CD4-positive, alpha-beta T cell treated with Interleukin-4 for 1 hour (primary cell): ENCODE measurements around the gene CLDN9.
A peak's percentile ranks its signal among the peaks of the same experiment; 100 is the strongest.

ENCODE experiments used
- DNase-seq, 2 donors: peaks; one replicate each; pipeline ENCODE4 v3.0.0-alpha.2; 2020 to 2022

Gene CLDN9

DNA sequence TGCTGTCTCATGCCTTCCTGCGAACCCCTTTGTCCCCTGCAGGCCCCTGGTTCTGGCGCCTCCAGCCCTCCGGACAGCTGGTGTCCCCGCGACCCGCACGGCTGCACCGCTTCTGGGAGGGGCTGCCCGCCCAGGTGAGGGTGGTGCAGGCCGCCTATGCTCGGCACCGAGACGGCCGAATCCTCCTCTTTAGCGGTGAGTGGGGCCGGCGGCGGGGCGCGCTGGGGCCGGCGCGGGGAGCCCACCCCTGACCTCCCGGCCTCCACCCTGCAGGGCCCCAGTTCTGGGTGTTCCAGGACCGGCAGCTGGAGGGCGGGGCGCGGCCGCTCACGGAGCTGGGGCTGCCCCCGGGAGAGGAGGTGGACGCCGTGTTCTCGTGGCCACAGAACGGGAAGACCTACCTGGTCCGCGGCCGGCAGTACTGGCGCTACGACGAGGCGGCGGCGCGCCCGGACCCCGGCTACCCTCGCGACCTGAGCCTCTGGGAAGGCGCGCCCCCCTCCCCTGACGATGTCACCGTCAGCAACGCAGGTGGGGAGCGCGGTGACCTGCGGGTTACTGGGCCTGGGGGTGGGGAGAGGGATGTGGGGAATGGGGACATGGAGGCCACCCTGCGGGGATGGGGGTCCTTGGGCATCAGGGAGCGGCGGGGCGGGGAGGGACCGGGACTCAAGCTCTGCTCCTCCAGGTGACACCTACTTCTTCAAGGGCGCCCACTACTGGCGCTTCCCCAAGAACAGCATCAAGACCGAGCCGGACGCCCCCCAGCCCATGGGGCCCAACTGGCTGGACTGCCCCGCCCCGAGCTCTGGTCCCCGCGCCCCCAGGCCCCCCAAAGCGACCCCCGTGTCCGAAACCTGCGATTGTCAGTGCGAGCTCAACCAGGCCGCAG, 45.7 kb downstream of the CLDN9 start:
- peak; percentile 51 for DNase-seq

DNA sequence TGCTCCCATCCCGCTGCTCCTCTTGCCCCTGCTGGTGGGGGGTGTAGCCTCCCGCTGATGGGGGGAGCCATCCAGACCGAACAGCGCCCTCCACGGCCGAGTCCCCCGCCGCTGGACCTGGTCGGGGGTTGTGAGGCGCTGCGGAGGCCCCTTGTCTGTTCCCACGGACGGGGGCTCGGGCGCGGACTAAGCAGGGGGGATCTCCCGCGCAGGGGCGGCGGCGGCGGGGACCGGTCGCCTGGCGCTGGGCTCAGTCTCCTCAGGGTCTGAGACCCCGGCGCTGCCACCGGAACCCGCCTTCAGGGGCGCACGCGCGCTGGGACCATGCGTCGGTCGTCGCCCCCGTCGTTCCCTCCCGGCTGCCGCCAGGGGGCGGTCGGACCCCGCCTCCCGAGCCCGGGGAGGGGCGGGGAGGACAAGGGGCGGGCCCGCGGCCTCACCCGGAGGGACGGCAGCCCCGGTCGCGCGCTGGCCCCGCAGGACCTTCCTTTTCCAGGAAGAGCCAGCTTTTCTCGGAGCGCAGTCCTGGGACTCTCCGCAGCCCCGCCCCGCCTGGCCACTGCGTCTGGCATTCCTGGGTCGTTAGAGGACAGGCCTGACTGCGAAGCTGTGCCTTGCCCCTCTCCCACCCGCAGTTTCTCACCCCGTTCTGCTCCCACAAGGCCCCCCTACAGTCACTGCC, 46.5 kb downstream of the CLDN9 start:
- peak; percentile 85 to 89 for DNase-seq

DNA sequence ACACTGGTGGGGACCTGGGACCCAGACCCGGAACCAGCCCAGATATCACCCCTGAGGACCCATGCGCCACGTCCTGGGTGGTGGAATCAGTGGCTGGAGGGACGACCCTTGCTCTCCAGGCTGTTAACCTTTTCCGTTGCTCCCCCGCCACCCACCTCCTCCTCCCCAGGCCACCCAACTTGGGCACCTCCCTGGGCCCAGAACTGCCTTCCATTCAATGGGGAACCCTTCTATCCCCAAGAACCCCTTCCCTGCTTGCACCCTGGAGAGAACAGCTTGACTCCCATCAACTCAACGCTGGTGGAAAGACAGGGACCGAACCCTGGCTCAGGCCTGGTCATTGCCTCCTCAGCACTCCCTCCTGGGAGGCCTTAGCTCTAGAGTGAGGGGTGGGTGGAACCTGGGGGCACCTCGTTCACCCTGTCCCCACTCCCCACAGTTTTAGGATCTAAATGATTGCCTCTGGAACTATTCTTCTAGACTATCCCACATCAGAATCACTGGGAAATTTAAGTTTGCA, 47.1 kb downstream of the CLDN9 start:
- DNase-seq, result no peak

DNA sequence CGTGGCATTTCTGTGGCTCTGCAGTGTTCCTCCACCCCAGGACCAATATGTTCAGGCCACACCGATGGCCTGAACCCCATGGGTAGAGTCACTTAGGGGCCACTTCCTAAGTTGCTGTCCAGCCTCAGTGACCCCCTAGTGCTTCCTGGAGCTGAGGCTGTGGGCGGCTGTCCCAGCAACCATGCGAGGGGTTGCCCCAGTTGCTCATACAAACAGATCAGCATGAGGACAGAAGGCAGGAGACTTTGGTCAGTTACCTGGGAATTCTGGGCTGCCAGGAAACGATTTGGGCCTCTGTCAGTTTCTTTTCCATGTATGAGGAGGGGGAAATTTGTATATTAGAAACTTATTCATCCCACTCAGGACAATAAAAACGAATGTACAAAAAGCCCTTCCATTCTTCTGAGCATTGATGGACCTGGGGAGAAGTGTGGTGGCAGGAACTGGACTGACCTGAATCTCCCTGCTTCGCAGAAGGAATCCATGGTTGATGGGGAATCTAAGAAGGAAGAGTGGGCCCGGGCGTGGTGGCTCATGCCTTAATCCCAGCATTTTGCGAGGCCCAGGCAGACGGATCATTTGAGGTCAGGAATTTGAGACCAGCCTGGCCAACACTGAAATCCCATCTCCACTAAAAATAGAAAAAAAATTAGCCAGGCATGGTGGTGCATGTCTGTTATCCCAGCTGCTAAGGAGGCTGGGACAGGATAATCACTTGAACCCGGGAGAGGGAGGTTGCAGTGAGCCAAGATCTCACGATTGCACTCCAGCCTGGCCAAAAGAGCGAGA, 47.8 kb downstream of the CLDN9 start:
- DNase-seq, result no peak

DNA sequence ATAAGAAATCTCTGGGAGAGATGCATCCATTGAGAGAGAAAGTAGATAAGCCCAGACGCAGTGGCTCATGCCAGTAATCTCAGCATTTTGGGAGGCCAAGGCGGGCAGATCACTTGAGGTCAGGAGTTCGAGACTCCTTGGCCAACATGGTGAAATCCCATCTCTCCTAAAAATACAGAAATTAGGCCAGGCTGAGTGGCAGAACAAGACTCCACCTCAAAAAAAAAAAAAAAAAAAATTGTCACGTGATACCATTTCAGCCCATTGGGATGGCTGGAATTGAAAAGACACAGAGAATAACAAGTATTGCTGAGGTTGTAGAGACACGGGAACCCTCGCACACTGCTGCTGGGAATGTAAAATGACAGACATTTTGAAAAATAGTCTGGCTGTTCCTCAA, 49.8 kb downstream of the CLDN9 start:
- no peak for DNase-seq

DNA sequence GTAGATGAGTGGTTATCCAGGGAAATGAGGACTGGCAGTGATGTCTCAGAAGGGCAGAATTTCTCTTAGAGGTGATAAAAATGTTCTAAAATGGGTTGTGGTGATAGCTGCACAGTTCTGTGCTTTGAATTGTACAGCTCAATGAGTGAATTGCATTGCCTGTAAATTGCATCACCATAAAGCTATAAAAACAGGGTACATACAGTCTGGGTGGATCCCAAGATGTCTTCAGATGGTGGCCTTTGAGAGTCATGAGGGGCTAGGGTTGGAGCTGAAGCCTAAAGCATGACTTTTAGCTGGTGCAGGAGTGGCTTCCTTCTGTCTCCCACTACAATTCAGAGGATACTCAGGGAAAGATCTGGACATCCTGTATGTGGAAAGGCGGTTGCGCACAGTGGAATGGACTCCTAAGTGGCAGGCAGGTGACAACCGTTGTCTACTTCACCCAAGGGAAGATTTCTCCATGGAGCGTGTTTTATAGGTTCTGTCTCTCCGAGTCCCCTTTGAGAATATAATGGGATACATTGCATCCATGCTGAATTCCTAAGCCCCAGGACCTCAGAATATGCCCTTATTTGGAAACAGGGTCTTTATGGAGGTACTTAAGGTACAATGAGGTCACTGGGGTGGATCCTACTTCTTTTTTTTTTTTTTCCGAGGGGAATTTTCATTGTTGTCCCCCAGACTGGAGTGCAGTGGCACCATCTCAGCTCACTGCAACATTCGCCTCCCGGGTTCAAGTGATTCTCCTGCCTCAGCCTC, 51.1 kb downstream of the CLDN9 start:
- DNase-seq, result no peak
